GM21786 (cell line): ENCODE results near the gene DCST1.

Experiments used
- ATAC-seq: cut with Tn5 transposase; IDR thresholded peaks from one replicate; pipeline ENCODE4 v1.9.1; 2021; ENCODE audit not compliant: unreplicated experiment

DCST1 gene

DNA sequence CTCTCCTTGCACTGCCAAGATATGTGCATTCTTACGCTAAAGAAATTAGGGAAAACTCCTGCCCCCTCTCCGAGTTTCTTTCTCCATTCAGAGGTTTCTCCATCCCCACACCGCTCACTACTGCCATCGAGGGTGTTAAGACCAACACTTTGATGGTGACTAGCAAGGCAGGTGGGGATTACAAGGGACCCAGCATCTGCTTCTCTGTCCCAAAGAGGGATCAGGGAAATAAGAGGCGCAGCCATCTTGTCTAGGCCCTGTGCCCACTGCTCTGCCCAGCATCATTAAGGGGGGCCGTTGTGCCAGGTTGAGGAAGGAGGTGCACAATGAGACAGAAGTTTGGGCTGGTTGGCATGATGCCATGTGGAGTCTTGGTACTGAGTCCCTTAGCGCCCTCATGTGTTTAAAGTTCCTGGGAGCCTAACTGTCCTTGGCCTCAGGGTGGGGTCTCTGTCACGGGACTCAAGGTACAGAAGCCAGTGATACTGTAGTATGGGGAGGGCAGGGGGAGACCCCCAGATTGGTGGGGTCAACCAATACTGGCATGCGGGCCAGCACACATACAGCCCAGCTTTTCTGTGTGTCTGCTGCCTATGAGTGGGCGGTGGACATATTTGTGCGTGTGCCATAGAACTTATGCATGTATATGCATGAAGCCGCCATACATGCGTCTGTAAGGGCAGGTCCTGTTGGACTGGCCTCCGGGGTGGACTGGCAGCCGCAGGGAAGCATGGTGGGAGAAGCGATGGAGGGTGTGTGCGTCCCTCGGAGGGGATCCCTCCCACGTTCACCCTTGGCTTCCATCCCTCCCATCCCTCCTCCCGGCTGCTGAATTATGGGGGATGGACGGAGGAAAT is 50.5 kb downstream of the DCST1 start:
- ATAC-seq = no peak

DNA sequence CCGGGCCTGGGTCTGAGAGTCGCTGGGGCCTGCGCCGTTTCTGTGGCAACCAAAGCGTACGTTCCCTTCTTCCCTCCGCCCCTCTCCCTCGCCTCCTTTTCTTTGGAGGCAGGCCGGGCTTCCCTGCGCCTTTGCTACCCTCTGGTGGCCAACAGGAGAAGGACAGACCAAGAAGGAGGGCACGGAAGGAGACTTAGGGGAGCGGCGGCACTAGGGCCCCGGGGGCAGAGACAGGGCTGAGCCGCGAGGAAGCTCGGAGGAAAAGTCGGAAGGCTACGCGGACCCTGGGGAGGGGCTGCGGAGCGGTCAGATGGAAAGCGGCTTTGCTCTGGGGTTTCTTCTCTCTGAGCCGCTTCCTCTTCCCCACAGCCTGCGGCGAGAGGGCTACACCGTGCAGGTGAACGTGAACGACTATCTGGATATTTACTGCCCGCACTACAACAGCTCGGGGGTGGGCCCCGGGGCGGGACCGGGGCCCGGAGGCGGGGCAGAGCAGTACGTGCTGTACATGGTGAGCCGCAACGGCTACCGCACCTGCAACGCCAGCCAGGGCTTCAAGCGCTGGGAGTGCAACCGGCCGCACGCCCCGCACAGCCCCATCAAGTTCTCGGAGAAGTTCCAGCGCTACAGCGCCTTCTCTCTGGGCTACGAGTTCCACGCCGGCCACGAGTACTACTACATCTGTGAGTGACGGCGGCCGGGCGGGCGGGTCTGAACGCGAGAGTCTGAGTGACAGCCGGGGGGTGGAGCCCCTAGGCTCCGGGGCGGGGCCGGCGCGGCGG is 51.3 kb downstream of the DCST1 start:
- ATAC-seq = peak; percentile 67

DNA sequence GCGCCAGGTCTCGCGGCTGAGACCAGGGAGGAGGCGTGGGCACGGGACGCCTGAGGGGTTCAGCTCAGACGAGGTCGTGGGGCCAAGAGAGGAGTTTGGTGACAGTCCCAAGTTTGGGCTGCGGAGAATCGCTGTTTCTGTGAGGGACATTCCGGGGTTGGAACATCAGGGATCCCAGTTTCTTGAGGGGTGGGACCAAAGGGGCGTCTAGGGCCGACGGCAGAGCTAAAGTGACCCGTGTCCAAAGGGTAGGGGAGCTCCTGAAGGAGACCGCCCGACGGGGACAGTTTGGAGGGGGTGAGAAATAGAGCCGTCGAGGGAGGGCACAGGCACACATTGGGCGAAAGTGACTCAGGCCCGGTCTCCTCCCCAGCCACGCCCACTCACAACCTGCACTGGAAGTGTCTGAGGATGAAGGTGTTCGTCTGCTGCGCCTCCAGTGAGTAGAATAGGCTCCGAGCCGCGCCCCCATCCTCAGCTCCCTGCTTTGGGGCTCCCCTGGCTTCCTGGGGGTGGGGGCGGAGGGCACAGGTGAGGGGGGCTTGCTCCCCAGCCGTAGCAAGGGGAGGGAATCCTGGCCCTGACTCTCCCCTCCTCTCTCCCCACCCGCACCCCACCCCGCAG is 52.0 kb downstream of the DCST1 start:
- no peak for ATAC-seq

DNA sequence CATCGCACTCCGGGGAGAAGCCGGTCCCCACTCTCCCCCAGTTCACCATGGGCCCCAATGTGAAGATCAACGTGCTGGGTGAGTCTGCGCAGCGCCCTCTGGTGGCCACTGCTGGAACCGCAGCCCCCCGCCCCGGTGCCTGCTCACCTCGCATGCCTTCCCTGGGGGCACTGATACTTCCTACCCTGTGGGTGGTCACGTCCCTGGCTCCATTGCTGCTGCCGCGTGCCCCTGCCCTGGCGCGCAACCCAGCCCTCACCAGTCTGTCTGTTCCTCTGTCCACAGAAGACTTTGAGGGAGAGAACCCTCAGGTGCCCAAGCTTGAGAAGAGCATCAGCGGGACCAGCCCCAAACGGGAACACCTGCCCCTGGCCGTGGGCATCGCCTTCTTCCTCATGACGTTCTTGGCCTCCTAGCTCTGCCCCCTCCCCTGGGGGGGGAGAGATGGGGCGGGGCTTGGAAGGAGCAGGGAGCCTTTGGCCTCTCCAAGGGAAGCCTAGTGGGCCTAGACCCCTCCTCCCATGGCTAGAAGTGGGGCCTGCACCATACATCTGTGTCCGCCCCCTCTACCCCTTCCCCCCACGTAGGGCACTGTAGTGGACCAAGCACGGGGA is 52.6 kb downstream of the DCST1 start:
- no peak for ATAC-seq

DNA sequence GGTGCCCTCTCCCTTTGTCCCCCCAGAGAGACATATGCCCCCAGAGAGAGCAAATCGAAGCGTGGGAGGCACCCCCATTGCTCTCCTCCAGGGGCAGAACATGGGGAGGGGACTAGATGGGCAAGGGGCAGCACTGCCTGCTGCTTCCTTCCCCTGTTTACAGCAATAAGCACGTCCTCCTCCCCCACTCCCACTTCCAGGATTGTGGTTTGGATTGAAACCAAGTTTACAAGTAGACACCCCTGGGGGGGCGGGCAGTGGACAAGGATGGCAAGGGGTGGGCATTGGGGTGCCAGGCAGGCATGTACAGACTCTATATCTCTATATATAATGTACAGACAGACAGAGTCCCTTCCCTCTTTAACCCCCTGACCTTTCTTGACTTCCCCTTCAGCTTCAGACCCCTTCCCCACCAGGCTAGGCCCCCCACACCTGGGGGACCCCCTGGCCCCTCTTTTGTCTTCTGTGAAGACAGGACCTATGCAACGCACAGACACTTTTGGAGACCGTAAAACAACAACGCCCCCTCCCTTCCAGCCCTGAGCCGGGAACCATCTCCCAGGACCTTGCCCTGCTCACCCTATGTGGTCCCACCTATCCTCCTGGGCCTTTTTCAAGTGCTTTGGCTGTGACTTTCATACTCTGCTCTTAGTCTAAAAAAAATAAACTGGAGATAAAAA is 53.4 kb downstream of the DCST1 start:
- no peak for ATAC-seq

DNA sequence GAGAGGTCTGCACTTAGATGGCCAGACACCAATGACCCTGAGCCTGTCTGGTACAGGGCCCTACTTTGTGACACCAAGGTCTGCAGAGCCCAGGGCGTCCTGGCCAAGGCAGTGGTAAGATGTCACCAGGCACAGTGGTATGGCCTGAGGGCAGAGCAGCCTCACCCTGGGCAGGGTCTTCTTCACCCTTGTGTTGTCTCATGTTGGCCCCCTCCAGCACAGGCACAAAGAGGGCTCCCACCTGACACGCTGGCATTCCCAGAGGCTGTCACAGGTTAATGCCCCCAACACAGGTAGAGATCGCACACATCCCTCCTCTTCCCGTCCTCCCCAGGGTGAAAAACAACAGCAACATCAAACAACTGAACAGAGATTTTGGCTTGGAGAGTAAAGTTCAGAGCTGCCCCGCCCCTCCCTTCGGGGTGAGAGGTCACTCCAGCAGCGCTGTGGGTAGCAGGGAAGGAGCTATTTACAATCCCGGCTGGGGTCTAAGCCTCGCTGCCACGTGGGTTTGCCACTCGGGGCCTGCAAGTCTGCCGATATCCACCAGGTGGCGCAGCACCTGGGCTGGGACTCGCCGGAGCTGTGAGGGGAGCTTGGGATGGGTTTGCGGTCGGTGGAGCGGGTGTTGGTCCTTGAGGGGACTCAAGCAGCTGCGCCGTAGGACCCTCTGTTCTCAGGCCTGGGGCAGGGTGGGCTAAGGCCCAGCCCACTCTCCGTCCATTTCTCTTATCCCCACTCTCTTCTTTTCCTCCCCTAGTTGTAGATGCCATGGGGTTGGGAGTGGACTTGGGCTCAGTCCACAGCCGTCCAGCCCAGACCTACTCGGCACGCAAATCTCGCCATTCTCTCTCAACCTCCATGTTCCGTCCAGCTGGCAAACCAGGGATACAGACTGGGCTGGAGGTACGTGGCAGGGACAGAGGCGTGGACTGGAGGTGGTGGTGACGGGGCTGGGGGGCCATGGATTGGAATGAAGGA is 57.7 kb downstream of the DCST1 start:
- no peak for ATAC-seq

DNA sequence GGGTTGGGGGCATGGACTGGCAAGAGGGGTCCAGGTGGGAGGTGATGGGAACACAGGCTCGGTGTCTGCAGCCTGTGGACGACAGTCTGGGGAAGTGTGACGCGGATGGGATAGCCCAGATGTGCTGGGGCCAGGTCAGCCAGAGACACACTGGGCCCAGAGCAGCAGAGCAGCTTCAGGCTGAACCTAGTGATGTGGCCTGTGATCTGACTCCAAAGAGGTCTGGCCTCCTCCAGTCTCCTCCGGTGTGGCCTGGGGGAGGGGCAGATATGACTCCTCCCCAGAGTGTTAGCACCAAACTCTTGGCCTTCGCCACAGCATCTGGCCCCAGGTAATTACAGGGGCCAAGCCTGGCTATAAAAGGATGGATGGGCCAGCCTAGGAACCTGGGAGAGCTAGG is 58.5 kb downstream of the DCST1 start:
- ATAC-seq = no peak

DNA sequence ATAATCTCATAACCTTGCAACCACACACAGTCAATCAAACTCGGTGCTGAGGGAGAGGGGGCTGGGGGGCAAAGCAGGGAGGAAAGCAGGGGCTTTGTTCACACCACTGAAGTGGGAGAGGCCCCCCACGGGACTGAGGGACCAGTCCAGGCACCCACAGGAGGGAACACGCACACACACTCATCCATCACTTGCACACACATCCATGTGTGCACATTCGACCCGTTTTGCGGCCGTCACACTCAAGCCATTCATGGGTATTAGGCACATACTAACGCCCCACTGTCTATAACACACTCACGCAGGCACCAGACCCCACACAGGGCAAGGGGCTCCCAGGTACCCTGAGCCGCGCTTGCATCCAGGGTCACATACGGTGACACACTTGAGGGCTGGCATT is 59.0 kb downstream of the DCST1 start:
- no peak for ATAC-seq

DNA sequence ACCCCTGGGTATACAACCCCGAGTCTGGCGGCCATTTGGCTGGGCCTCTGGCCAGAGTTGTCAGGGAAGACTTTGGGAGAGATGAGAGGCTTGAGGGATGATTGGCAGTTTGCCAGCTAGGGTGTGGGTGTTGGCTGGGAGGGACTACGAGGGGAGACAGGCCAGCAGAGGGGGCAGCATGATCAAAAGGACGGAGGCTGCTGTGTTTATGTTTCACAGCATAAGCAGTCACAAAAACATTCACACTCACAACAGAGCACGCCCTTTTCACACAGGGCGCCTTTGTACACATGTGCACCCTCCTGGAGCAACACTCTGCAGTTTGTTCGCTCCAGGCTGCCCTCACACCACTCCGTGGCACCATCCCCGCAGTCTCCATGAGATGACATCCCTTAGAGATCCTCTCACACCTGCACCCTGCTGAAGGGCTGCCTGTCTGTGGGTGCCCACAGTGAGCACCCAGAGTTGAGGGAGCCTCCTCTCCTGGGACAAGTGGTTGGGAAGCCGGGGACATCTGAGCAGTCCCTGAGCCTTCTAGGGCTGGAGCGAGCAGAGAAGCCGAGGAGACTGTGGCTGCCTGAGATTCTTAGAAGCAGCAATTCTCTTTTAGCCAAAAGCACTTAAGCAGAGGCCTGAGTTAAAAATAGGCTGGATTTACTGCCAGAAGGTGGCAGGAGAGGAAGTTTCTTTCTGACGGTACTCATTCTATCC is 60.4 kb downstream of the DCST1 start:
- no peak for ATAC-seq

DNA sequence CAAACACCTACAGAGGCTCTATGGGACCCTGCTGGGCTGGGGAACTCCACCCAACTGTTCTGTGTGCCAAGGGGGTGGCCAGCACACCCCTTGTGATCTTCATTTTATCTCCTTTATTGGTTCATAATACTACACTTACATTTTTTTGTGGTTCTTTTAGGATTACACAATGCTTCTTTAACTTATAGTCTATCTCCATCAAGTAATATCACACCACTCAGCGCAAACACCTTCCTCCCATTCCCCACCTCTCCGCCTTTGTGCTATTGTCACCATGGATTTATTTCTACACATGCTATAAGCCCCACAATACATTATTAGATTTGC is 61.0 kb downstream of the DCST1 start:
- no peak for ATAC-seq

DNA sequence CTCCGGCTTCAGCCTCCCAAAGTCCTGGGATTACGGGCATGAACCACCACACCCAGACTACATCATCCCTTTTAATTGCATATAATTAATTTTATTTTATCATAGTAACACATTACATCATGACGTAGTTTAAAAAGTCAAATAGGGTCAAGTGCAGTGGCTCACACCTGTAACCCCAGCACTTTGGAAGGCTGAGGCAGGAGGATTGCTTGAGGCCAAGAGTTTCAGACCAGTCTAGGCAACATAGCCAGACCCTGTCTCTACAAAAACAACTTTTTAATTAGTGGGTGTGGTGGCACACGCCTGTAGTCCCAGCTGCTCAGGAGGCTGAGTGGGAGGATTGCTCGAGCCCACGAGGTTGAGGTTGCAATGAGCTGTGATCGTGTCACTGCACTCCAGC is 65.7 kb downstream of the DCST1 start:
- ATAC-seq = no peak
